GM10248 (cell line): Measurements from ENCODE around the gene EXOC3L1.

ENCODE experiments used
- CTCF ChIA-PET: fragments of 300-600 bp; sonication (Branson Sonifier 250); formaldehyde crosslinking; extraction: SDS; loops from one replicate; lab custom pipeline; 2021; ENCODE audit warnings: antibody characterized with exemption; lab: Yijun Ruan, JAX
- POLR2A ChIA-PET: fragments of 350-650 bp; sonication (Branson Sonifier 250); formaldehyde crosslinking; extraction: SDS; loops from one replicate; lab custom pipeline; 2020; ENCODE audit warnings: antibody characterized with exemption; lab: Yijun Ruan, JAX
- DNase-seq: peaks from one replicate; pipeline ENCODE4 v3.0.0; 2012; ENCODE audit errors: extremely low spot score
- TF ChIP-seq, protein P1 (sequence below): IDR thresholded peaks from 2 replicates; pipeline ENCODE4 v1.5.1; 2012; ENCODE audit warnings: mild to moderate bottlenecking, low read depth; ENCODE audit errors: extremely low read depth, missing control alignments, control extremely low read depth

The EXOC3L1 gene

GRCh38 chr16:67181346-67181745, 8.6 kb downstream of the EXOC3L1 start:
- POLR2A ChIA-PET: interaction anchor here (0.7 kb wide), 1 partner anchor 346 kb away, joined by 7 read pairs; no protein-coding TSS in a partner anchor
- TF ChIP-seq, protein P1, sequence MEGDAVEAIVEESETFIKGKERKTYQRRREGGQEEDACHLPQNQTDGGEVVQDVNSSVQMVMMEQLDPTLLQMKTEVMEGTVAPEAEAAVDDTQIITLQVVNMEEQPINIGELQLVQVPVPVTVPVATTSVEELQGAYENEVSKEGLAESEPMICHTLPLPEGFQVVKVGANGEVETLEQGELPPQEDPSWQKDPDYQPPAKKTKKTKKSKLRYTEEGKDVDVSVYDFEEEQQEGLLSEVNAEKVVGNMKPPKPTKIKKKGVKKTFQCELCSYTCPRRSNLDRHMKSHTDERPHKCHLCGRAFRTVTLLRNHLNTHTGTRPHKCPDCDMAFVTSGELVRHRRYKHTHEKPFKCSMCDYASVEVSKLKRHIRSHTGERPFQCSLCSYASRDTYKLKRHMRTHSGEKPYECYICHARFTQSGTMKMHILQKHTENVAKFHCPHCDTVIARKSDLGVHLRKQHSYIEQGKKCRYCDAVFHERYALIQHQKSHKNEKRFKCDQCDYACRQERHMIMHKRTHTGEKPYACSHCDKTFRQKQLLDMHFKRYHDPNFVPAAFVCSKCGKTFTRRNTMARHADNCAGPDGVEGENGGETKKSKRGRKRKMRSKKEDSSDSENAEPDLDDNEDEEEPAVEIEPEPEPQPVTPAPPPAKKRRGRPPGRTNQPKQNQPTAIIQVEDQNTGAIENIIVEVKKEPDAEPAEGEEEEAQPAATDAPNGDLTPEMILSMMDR: no peak
- CTCF ChIA-PET: interaction anchor here (1.3 to 3.5 kb wide), 4 partner anchors 11 to 164 kb away, joined by 3 to 19 read pairs (median 8); partner anchors contain the start of genes FBXL8, NOL3 and TRADD
- DNase-seq: no peak

- POLR2A ChIA-PET: no interaction called here
- TF ChIP-seq, protein P1: no peak
- no peak for DNase-seq
- CTCF ChIA-PET: interaction anchor here (1.0 to 3.5 kb wide), 4 partner anchors 13 to 162 kb away, joined by 3 to 10 read pairs (median 5); no protein-coding TSS in a partner anchor
Observed at GRCh38 chr16:67180166-67180565, 9.8 kb downstream of the EXOC3L1 start.

GRCh38 chr16:67179421-67180080, 10.4 kb downstream of the EXOC3L1 start:
- DNase-seq: no peak
- CTCF ChIA-PET: interaction anchor here (1.0 to 1.1 kb wide), 2 partner anchors 13 to 24 kb away, joined by 3 to 7 read pairs; no protein-coding TSS in a partner anchor
- POLR2A ChIA-PET: no interaction called here
- TF ChIP-seq, protein P1: peak; percentile 39

DNA sequence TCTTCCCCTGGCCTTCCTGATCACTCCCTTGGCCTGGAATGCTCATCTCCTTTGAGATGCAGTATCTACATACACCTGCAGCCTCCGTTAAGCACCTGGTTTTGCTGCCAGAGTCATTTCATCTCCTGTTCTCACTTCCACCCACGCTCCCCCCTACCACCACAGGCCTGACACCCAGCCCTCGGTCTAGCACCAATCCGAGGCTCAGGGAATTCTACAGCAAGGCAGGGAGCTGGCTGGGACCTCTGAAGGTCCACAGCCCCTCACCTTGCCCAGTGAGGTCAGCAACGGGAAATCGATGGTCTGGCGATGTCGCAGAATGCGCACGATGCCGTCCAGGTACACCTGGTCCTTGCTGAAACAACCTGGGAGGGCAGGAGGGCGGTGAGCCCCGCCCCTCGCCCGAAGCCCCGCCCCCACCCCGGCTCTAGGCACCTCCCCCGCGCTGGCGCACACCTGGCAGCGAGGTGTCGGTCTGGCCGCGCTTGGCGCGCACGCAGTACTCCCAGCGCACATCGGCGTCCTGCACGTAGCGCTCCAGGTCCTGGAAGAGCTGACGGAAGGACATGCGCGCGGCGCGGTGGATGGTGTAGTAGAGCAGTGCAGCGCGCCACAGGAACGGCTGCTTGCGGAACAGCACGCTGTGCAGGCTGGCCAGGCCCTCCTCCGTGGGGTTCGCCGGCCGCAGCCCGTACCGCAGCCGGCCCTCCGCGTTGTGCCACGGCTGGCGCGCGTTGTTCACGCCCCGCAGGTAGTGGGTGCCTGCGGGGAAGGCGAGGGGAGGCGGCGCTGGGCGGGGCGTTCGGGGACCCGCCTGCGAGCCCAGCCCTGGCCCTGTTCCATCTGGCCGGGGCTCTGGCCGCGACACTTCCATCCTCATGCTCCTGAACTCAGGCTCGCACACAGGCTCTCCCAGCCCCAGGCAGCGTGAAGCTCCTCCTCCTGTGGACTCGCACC, 11.9 kb downstream of the EXOC3L1 start:
- CTCF ChIA-PET: interaction anchor here (0.8 to 5.8 kb wide), 8 partner anchors 9 to 201 kb away, joined by 3 to 45 read pairs (median 4); partner anchors contain the start of genes EXOC3L1, FBXL8 and TRADD
- no peak for DNase-seq
- POLR2A ChIA-PET: no interaction called here
- TF ChIP-seq, protein P1: no peak

GRCh38 chr16:67176662-67177061, 13.3 kb downstream of the EXOC3L1 start:
- ChIA-PET POLR2A (no interaction called here), CTCF (interaction anchor here (1.0 to 5.8 kb wide), 11 partner anchors 10 to 281 kb away, joined by 3 to 45 read pairs (median 4); partner anchors contain the start of genes FBXL8, TMEM208 and TRADD)
- DNase-seq: no peak
- TF ChIP-seq, protein P1: no peak

DNA sequence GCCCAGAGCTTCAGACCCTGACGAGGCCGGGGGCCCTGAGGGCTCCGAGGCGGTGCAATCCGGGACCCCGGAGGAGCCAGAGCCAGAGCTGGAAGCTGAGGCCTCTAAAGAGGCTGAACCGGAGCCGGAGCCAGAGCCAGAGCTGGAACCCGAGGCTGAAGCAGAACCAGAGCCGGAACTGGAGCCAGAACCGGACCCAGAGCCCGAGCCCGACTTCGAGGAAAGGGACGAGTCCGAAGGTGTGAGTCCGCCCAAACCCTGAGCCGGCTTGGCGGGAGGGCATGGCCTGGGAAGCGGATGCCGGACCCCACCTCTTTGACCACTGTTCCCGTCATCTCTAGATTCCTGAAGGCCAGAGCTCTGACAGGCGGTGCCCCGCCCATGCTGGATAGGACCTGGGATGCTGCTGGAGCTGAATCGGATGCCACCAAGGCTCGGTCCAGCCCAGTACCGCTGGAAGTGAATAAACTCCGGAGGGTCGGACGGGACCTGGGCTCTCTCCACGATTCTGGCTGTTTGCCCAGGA, 15.2 kb downstream of the EXOC3L1 start:
- ChIA-PET POLR2A (interaction anchor here (1.8 kb wide), 1 partner anchor 17 kb away, joined by 4 read pairs; no protein-coding TSS in a partner anchor), CTCF (interaction anchor here (0.6 to 5.8 kb wide), 8 partner anchors 8 to 218 kb away, joined by 3 to 45 read pairs (median 4); partner anchors contain the start of genes EXOC3L1, FBXL8, MATCAP1 and TRADD)
- DNase-seq: no peak
- TF ChIP-seq, protein P1: no peak
